NCI-H1417 treated with DMSO at 0.1 percent for 48 hours (cell line): Measurements from ENCODE around the gene VWA3A.
"Not testable (repeated sequence)": the region's sequence is repeated elsewhere in the genome, so short reads cannot be mapped to it uniquely, and the experiment has no call there.

Experiments used
- DNase-seq: peaks from one replicate; lab custom pipeline; 2025; lab: John Stamatoyannopoulos, UW

VWA3A gene

GRCh38 chr16:22092143-22092933 lies at the start of gene VWA3A:
VWA3A (plus strand) TSS chr16:22092541; CDS start chr16:22092638, 97 bp downstream.
- DNase-seq, result no peak

GRCh38 chr16:22043882-22044281 lies 48.5 kb upstream of the VWA3A start:
- not testable (repeated sequence) for DNase-seq

- DNase-seq, result not testable (repeated sequence)
These were observed 46.5 kb upstream of the VWA3A start for GRCh38 chr16:22045888-22046287.

GRCh38 chr16:22050963-22051362 lies 41.4 kb upstream of the VWA3A start:
- no peak for DNase-seq

- DNase-seq, result no peak
These were observed 39.4 kb upstream of the VWA3A start for GRCh38 chr16:22052980-22053379.

- DNase-seq, result no peak
These were observed 38.4 kb upstream of the VWA3A start for GRCh38 chr16:22053921-22054341.

GRCh38 chr16:22054847-22055590 lies 37.3 kb upstream of the VWA3A start:
- DNase-seq, result no peak

- DNase-seq, result no peak
These were observed 36.5 kb upstream of the VWA3A start for GRCh38 chr16:22055881-22056280.

GRCh38 chr16:22063888-22064467 lies 28.4 kb upstream of the VWA3A start:
- no peak for DNase-seq

- no peak for DNase-seq
These were observed 27.1 kb upstream of the VWA3A start for GRCh38 chr16:22065252-22065651.

GRCh38 chr16:22070361-22071330 lies 21.7 kb upstream of the VWA3A start:
- DNase-seq, result no peak

- no peak for DNase-seq
These were observed 20.9 kb upstream of the VWA3A start for GRCh38 chr16:22071331-22071910.

- no peak for DNase-seq
These were observed 19.0 kb upstream of the VWA3A start for GRCh38 chr16:22073350-22073749.

GRCh38 chr16:22075043-22075757 lies 17.1 kb upstream of the VWA3A start:
- no peak for DNase-seq

GRCh38 chr16:22075776-22076175 lies 16.6 kb upstream of the VWA3A start:
- DNase-seq, result no peak

- no peak for DNase-seq
These were observed 14.5 kb upstream of the VWA3A start for GRCh38 chr16:22077700-22078313.

GRCh38 chr16:22078656-22079055 lies 13.7 kb upstream of the VWA3A start:
- no peak for DNase-seq

GRCh38 chr16:22081050-22081449 lies 11.3 kb upstream of the VWA3A start:
- DNase-seq, result no peak

GRCh38 chr16:22086440-22086839 lies 5.9 kb upstream of the VWA3A start:
- no peak for DNase-seq

- no peak for DNase-seq
These were observed 3.7 kb upstream of the VWA3A start for GRCh38 chr16:22088642-22089041.
